GM19395 (cell line): ENCODE measurements around the gene RPIA.
"Not testable (repeated sequence)": the region's sequence is repeated elsewhere in the genome, so short reads cannot be mapped to it uniquely, and the experiment has no call there.

Experiments used
- ATAC-seq: cut with Tn5 transposase; IDR thresholded peaks from one replicate; pipeline ENCODE4 v1.9.1; 2021; ENCODE audit warnings: mild to moderate bottlenecking, moderate library complexity; ENCODE audit not compliant: unreplicated experiment

RPIA gene

GRCh38 chr2:88691339-88692183, at the start of gene RPIA:
Gene RPIA, plus strand, starts transcription at chr2:88691673. Its CDS starts 26 bp downstream, at chr2:88691699.
- ATAC-seq, result peak; percentile 98

- no peak for ATAC-seq
Observed at GRCh38 chr2:88642278-88642677, 49.2 kb upstream of the RPIA start.

- ATAC-seq, result not testable (repeated sequence)
Observed at GRCh38 chr2:88645291-88645882, 46.1 kb upstream of the RPIA start.

GRCh38 chr2:88651646-88652045, 39.8 kb upstream of the RPIA start:
- ATAC-seq, result no peak

GRCh38 chr2:88654714-88655113, 36.8 kb upstream of the RPIA start:
- ATAC-seq, result no peak

GRCh38 chr2:88656690-88657089, 34.8 kb upstream of the RPIA start:
- ATAC-seq, result no peak

- ATAC-seq, result no peak
Observed at GRCh38 chr2:88657131-88657530, 34.3 kb upstream of the RPIA start.

- ATAC-seq, result no peak
Observed at GRCh38 chr2:88658326-88658725, 33.1 kb upstream of the RPIA start.

GRCh38 chr2:88658881-88659537, 32.5 kb upstream of the RPIA start:
- no peak for ATAC-seq

- no peak for ATAC-seq
Observed at GRCh38 chr2:88659538-88659915, 31.9 kb upstream of the RPIA start.

- no peak for ATAC-seq
Observed at GRCh38 chr2:88660622-88661021, 30.9 kb upstream of the RPIA start.

- no peak for ATAC-seq
Observed at GRCh38 chr2:88666576-88666975, 24.9 kb upstream of the RPIA start.

- ATAC-seq, result no peak
Observed at GRCh38 chr2:88667219-88667618, 24.3 kb upstream of the RPIA start.

- ATAC-seq, result no peak
Observed at GRCh38 chr2:88668862-88669261, 22.6 kb upstream of the RPIA start.

- ATAC-seq, result peak; percentile 84
Observed at GRCh38 chr2:88669482-88670214, 21.8 kb upstream of the RPIA start.

GRCh38 chr2:88671786-88672427, 19.6 kb upstream of the RPIA start:
- ATAC-seq, result no peak

- no peak for ATAC-seq
Observed at GRCh38 chr2:88673363-88673762, 18.1 kb upstream of the RPIA start.

- ATAC-seq, result no peak
Observed at GRCh38 chr2:88680266-88680902, 11.1 kb upstream of the RPIA start.

- ATAC-seq, result no peak
Observed at GRCh38 chr2:88680916-88681315, 10.6 kb upstream of the RPIA start.
